ENCODE results near the gene SLC39A10.
A peak's percentile ranks its signal among the peaks of the same experiment; 100 is the strongest.

- TF ChIP-seq ZNF184 (CRISPR knock-in tag; IDR thresholded peaks at IDR 0.05) (no peak), SMC3 (conservative IDR thresholded peaks at IDR 0.05; ENCODE audit: insufficient read depth, low read depth, low read length) (no peak), RBM22 (IDR thresholded peaks at IDR 0.05; ENCODE audit: low read depth, low read length, poor library complexity, severe bottlenecking) (no peak), CREM (IDR thresholded peaks at IDR 0.05; ENCODE audit: low read depth) (0 out of 2 replicates have a peak, but pooled peaks have one; percentile 17), TEAD1 (CRISPR knock-in tag; IDR thresholded peaks at IDR 0.05) (no peak), SAFB2 (IDR thresholded peaks at IDR 0.05; ENCODE audit: borderline replicate concordance, low read depth, low read length, severe bottlenecking) (no peak), ZNF57 (CRISPR knock-in tag; IDR thresholded peaks at IDR 0.05) (no peak), CTCF (IDR thresholded peaks at IDR 0.05 in 2 of 3, conservative IDR thresholded peaks at IDR 0.05 in 1 of 3; ENCODE audit: insufficient read depth in 2 of 3, low read depth in 1 of 3, low read length in 3 of 3) (no peak), TSC22D4 (tag; IDR thresholded peaks at IDR 0.05) (no peak), POLR2A (conservative IDR thresholded peaks at IDR 0.05) (no peak)
Measured at GRCh38 chr2:195659114-195659513, 2.1 kb downstream of the SLC39A10 start.

All from K562 (cell line).